ENCODE data around the gene NDUFAF5.

NDUFAF5 gene

DNA sequence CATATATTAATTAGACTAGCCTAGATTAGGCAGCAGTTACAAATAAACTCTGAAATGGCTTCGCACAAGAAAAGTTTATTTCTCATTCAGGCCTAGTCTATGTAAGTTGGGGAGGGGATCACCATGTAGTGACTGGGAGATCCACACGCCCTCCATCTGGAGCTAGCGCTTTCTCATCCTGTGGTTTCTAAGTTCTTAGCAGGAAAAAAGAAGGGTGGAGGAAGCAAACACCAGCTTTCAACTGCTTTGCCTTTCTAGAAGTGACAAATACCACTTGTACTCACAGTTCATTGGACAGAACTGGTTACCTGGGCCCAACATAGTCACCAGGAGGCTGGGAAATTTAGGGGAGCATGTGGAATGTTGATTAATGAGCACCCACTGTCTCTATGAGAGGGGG, 46.6 kb downstream of the NDUFAF5 start:
- TF ChIP-seq, protein P1, sequence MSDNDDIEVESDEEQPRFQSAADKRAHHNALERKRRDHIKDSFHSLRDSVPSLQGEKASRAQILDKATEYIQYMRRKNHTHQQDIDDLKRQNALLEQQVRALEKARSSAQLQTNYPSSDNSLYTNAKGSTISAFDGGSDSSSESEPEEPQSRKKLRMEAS (IDR thresholded peaks at IDR 0.05; ENCODE audit: low read depth, low read length) = no peak
- TF ChIP-seq, protein P2, sequence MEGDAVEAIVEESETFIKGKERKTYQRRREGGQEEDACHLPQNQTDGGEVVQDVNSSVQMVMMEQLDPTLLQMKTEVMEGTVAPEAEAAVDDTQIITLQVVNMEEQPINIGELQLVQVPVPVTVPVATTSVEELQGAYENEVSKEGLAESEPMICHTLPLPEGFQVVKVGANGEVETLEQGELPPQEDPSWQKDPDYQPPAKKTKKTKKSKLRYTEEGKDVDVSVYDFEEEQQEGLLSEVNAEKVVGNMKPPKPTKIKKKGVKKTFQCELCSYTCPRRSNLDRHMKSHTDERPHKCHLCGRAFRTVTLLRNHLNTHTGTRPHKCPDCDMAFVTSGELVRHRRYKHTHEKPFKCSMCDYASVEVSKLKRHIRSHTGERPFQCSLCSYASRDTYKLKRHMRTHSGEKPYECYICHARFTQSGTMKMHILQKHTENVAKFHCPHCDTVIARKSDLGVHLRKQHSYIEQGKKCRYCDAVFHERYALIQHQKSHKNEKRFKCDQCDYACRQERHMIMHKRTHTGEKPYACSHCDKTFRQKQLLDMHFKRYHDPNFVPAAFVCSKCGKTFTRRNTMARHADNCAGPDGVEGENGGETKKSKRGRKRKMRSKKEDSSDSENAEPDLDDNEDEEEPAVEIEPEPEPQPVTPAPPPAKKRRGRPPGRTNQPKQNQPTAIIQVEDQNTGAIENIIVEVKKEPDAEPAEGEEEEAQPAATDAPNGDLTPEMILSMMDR (IDR thresholded peaks at IDR 0.05; ENCODE audit: low read depth, low read length) = no peak
- TF ChIP-seq MYC (IDR thresholded peaks at IDR 0.05; ENCODE audit: low read depth, low read length) (no peak), POLR2A (IDR thresholded peaks at IDR 0.05; ENCODE audit: extremely low read depth, insufficient read length) (no peak)
- DNase-seq (ENCODE audit: low read depth) = no peak
- no peak overlapping the region for H3K4me3 ChIP-seq (ENCODE audit: low read depth, low read length)

DNA sequence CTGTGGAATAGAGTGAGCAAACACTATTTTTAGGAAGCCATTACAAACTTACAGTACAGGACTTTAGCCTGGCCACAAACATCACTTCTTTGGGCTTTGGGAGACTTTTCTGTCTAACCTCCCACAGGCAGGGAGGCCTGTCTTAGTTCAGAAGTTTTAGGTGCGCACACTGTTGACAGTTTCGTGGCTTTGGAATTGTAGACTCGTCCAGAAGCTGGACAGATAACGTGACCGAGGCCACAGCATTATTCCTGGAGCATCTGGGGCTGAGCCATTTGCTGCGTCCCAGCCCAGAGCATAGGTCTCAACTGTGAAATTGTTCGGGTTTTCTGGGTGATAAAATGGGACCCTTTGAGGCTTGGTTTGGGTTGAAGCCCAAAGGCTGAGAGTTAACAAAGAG, 53.8 kb downstream of the NDUFAF5 start:
- TF ChIP-seq, protein P1 (IDR thresholded peaks at IDR 0.05; ENCODE audit: low read depth, low read length) = no peak
- no peak for TF ChIP-seq MYC (IDR thresholded peaks at IDR 0.05; ENCODE audit: low read depth, low read length)
- TF ChIP-seq, protein P2 (IDR thresholded peaks at IDR 0.05; ENCODE audit: low read depth, low read length) = no peak
- no peak for TF ChIP-seq POLR2A (IDR thresholded peaks at IDR 0.05; ENCODE audit: extremely low read depth, insufficient read length)
- H3K4me3 ChIP-seq (ENCODE audit: low read depth, low read length) = no peak overlapping the region
- no peak for DNase-seq (ENCODE audit: low read depth)

DNA sequence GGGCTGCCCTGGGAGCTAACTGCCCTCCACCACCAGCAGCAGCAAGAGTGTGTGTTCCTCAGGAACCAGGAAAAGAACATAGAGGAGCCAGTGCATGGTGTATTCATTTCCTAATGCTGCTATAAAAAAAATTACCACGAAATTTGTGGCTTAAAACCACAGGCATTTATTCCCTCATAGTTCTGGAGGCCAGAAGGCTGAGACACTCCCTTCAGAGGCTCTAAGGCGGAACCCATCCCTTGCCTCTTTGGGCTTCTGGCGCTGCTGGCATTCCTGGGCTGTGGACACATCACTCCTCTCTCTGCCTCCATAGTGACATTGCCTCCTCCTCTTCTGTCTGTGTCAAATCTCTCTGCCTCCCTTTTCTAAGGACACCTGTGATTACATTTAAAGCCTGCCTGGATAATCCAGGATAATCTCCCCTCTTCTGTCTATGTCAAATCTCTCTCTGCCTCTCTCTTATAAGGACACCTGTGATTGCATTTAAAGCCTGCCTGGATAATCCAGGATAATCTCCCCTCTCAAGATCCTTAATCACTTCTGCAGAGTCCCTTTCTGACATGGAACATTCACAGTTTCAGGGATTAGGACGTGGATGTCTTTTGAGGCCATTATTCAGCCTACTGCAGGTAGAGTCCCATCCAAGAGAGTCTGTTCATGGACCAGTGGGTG, 54.7 kb downstream of the NDUFAF5 start:
- TF ChIP-seq, protein P2 (IDR thresholded peaks at IDR 0.05; ENCODE audit: low read depth, low read length) = no peak
- TF ChIP-seq MYC (IDR thresholded peaks at IDR 0.05; ENCODE audit: low read depth, low read length) = no peak
- no peak for TF ChIP-seq POLR2A (IDR thresholded peaks at IDR 0.05; ENCODE audit: extremely low read depth, insufficient read length)
- TF ChIP-seq, protein P1 (IDR thresholded peaks at IDR 0.05; ENCODE audit: low read depth, low read length) = no peak
- DNase-seq (ENCODE audit: low read depth) = no peak
- no peak overlapping the region for H3K4me3 ChIP-seq (ENCODE audit: low read depth, low read length)

DNA sequence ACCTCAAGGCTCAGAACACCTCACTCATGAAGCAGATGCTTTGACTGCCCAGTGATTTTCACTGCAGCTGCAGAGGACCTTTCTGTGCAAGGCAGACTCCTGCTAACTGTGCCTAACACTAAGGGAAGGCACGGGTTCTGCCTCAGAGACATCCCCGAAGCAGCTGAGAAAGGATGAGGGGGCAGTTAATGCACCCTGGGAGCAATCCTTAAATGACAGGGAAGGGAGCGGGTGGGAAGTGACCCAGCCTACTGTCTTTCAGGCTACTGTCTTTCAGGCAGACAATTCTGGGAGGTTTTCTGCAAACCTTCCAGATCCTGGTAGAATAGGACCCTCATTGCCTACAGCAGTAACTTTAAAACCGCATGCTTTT, 55.3 kb downstream of the NDUFAF5 start:
- no peak for DNase-seq (ENCODE audit: low read depth)
- TF ChIP-seq POLR2A (IDR thresholded peaks at IDR 0.05; ENCODE audit: extremely low read depth, insufficient read length) (no peak), MYC (IDR thresholded peaks at IDR 0.05; ENCODE audit: low read depth, low read length) (no peak)
- TF ChIP-seq, protein P1 (IDR thresholded peaks at IDR 0.05; ENCODE audit: low read depth, low read length) = no peak
- TF ChIP-seq, protein P2 (IDR thresholded peaks at IDR 0.05; ENCODE audit: low read depth, low read length) = no peak
- H3K4me3 ChIP-seq (ENCODE audit: low read depth, low read length) = no peak overlapping the region

DNA sequence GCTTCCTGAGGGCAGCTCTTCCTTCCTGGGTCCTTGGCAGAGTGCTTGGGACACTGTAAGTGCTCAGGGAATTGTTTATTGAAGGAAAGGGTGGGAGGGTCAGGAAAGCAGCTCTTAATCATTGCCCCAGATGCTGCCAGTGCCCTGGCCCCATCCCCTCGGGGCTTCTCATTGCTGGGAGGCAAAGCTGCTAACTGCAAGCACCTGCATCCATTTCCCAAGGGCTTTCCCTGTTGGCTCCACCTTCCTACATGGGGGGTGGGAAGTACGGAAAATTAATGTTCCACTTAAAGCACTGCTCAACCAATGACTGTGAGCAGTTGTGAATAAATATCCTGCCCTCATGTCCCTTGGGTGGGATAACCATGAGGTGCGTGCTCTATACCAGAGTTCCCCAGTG, 56.4 kb downstream of the NDUFAF5 start:
- no peak for DNase-seq (ENCODE audit: low read depth)
- no peak overlapping the region for H3K4me3 ChIP-seq (ENCODE audit: low read depth, low read length)
- TF ChIP-seq MYC (IDR thresholded peaks at IDR 0.05; ENCODE audit: low read depth, low read length) (no peak), POLR2A (IDR thresholded peaks at IDR 0.05; ENCODE audit: extremely low read depth, insufficient read length) (no peak)
- TF ChIP-seq, protein P1 (IDR thresholded peaks at IDR 0.05; ENCODE audit: low read depth, low read length) = no peak
- TF ChIP-seq, protein P2 (IDR thresholded peaks at IDR 0.05; ENCODE audit: low read depth, low read length) = no peak

Measured in NB4 (cell line).